IMR-90 (cell line): ENCODE measurements around the gene KRT33A.

ENCODE experiments used
- BHLHE40 ChIP-seq: fragments of 150-350 bp; IDR thresholded peaks from 2 replicates; pipeline ENCODE4 v1.6.1; 2016; ENCODE audit warnings: mild to moderate bottlenecking, low read depth, low read length
- CEBPB ChIP-seq: IDR thresholded peaks from 2 replicates; pipeline ENCODE4 v1.6.1; 2012; ENCODE audit warnings: low read depth, low read length, improper control_type of control experiment
- CHD1 ChIP-seq: IDR thresholded peaks from 2 replicates; pipeline ENCODE4 v1.6.1; 2012; ENCODE audit warnings: low read depth, low read length, improper control_type of control experiment
- FOS ChIP-seq: fragments of 150-350 bp; IDR thresholded peaks from 2 replicates; pipeline ENCODE4 v1.6.1; 2016; ENCODE audit warnings: low read depth, low read length
- MAFK ChIP-seq: IDR thresholded peaks from 2 replicates; pipeline ENCODE4 v1.6.1; 2012; ENCODE audit warnings: low read depth, low read length, improper control_type of control experiment
- MAZ ChIP-seq: IDR thresholded peaks from 2 replicates; pipeline ENCODE4 v1.6.1; 2012; ENCODE audit warnings: low read depth, mild to moderate bottlenecking, low read length, improper control_type of control experiment, moderate library complexity, borderline replicate concordance
- MXI1 ChIP-seq: IDR thresholded peaks from 2 replicates; pipeline ENCODE4 v1.6.1; 2012; ENCODE audit warnings: low read depth, mild to moderate bottlenecking, low read length, moderate library complexity, borderline replicate concordance
- POLR2A ChIP-seq: IDR thresholded peaks from 2 replicates; pipeline ENCODE4 v1.6.1; 2012; ENCODE audit warnings: mild to moderate bottlenecking, low read depth, low read length
- RAD21 ChIP-seq: IDR thresholded peaks from 2 replicates; pipeline ENCODE4 v1.6.1; 2012; ENCODE audit warnings: low read length, improper control_type of control experiment
- RCOR1 ChIP-seq: IDR thresholded peaks from 2 replicates; pipeline ENCODE4 v1.6.1; 2012; ENCODE audit warnings: mild to moderate bottlenecking, low read length, improper control_type of control experiment; ENCODE audit not compliant: insufficient replicate concordance
- SMC3 ChIP-seq: fragments of 150-350 bp; IDR thresholded peaks from 2 replicates; pipeline ENCODE4 v1.6.1; 2016; ENCODE audit warnings: low read depth, mild to moderate bottlenecking, antibody characterized with exemption, low read length, moderate library complexity
- TF ChIP-seq, protein P1 (sequence below): conservative IDR thresholded peaks from 2 replicates; pipeline ENCODE4 v1.5.1; 2012; ENCODE audit warnings: mild to moderate bottlenecking, low read depth, low read length, improper control_type of control experiment
- TF ChIP-seq, protein P2 (sequence below): fragments of 150-350 bp; IDR thresholded peaks from 2 replicates; pipeline ENCODE4 v1.6.1; 2017; ENCODE audit warnings: mild to moderate bottlenecking, antibody characterized with exemption, low read length, low read depth

DNA sequence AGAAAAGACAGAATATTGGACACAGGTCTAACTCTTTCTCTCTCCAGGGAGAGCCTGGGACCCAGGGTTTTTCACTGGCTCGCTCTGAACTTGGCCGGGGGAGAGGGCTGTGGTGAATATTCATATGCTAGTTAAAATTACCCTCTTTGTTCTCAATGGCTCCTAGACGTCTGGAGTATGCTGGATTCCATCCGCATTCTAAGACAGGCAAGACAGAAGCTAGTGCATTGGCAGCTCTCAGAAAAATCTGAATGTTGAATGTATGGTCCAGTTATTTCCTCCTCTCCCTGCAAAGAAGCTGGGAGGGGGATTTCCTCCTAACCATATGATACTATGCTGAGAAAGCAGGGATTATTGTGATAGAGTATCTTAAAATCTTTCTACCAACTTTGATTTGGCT lies 37.0 kb upstream of the KRT33A start:
- TF ChIP-seq MAFK = no peak
- no peak for TF ChIP-seq CHD1
- TF ChIP-seq CEBPB = no peak
- TF ChIP-seq, protein P1, sequence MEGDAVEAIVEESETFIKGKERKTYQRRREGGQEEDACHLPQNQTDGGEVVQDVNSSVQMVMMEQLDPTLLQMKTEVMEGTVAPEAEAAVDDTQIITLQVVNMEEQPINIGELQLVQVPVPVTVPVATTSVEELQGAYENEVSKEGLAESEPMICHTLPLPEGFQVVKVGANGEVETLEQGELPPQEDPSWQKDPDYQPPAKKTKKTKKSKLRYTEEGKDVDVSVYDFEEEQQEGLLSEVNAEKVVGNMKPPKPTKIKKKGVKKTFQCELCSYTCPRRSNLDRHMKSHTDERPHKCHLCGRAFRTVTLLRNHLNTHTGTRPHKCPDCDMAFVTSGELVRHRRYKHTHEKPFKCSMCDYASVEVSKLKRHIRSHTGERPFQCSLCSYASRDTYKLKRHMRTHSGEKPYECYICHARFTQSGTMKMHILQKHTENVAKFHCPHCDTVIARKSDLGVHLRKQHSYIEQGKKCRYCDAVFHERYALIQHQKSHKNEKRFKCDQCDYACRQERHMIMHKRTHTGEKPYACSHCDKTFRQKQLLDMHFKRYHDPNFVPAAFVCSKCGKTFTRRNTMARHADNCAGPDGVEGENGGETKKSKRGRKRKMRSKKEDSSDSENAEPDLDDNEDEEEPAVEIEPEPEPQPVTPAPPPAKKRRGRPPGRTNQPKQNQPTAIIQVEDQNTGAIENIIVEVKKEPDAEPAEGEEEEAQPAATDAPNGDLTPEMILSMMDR = no peak
- TF ChIP-seq RAD21 = no peak
- TF ChIP-seq, protein P2, sequence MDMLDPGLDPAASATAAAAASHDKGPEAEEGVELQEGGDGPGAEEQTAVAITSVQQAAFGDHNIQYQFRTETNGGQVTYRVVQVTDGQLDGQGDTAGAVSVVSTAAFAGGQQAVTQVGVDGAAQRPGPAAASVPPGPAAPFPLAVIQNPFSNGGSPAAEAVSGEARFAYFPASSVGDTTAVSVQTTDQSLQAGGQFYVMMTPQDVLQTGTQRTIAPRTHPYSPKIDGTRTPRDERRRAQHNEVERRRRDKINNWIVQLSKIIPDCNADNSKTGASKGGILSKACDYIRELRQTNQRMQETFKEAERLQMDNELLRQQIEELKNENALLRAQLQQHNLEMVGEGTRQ = no peak
- no peak for TF ChIP-seq MAZ
- TF ChIP-seq FOS = no peak
- TF ChIP-seq BHLHE40 = no peak
- TF ChIP-seq POLR2A = no peak
- TF ChIP-seq SMC3 = no peak
- no peak for TF ChIP-seq MXI1
- TF ChIP-seq RCOR1 = no peak
